Naive B cell (primary cell): ENCODE data around the gene CIRBP. TPM values are rescaled to one million over a fixed set of nuclear protein-coding genes. Genes with fewer than 3 reads are reported as not detected.

ENCODE experiments used
- ATAC-seq, 2 donors: fragments of 150-1000 bp; cut with Tn5 transposase; 2 replicates each; pipeline ENCODE4 v1.10.0; 2021; ENCODE audit warnings: low read depth in 2 of 2, mild to moderate bottlenecking in 2 of 2, moderate library complexity in 2 of 2
- DNase-seq: peaks from one replicate; pipeline ENCODE4 v3.0.0; 2022
- H3K27ac Mint-ChIP-seq, 6 donors: one replicate each; pipeline ENCODE4 v1.8.0; 2020 to 2022; ENCODE audit warnings: mild to moderate bottlenecking in 6 of 6, mixed read lengths in 6 of 6, moderate library complexity in 5 of 6, inconsistent platforms in 2 of 6
- H3K27me3 Mint-ChIP-seq, 3 donors: one replicate each; pipeline ENCODE4 v1.8.0; 2021 to 2022; ENCODE audit warnings: mixed read lengths in 3 of 3, mild to moderate bottlenecking in 1 of 3
- H3K36me3 Mint-ChIP-seq, 2 donors: one replicate each; pipeline ENCODE4 v1.8.0; 2020 to 2022; ENCODE audit warnings: mixed read lengths in 2 of 2, inconsistent platforms in 1 of 2, mild to moderate bottlenecking in 1 of 2
- H3K4me1 Mint-ChIP-seq, 3 donors: one replicate each; pipeline ENCODE4 v1.8.0; 2020 to 2022; ENCODE audit warnings: mixed read lengths in 3 of 3, inconsistent platforms in 1 of 3, mild to moderate bottlenecking in 1 of 3, moderate library complexity in 1 of 3
- H3K4me3 Mint-ChIP-seq, 8 donors: one replicate each; pipeline ENCODE4 v1.8.0; 2020 to 2022; ENCODE audit warnings: mild to moderate bottlenecking in 8 of 8, mixed read lengths in 8 of 8, moderate library complexity in 8 of 8, inconsistent platforms in 2 of 8
- H3K9me3 Mint-ChIP-seq, 7 donors: one replicate each; pipeline ENCODE4 v1.8.0; 2020 to 2022; ENCODE audit warnings: mixed read lengths in 7 of 7, mild to moderate bottlenecking in 5 of 7, inconsistent platforms in 2 of 7, moderate library complexity in 1 of 7
- polyA plus RNA-seq, 6 donors: library from polyadenylated mRNA; unstranded; fragments of 300-500 nt; fragmentation: Illumina TruSeq; gene quantifications; one replicate each; pipeline ENCODE4 v1.2.3, GENCODE V29; 2021; ENCODE audit warnings: low read depth in 6 of 6

CIRBP gene
- polyA plus RNA-seq, 6 donors from 2014 or later = 253 to 449 (median 334) TPM

DNA sequence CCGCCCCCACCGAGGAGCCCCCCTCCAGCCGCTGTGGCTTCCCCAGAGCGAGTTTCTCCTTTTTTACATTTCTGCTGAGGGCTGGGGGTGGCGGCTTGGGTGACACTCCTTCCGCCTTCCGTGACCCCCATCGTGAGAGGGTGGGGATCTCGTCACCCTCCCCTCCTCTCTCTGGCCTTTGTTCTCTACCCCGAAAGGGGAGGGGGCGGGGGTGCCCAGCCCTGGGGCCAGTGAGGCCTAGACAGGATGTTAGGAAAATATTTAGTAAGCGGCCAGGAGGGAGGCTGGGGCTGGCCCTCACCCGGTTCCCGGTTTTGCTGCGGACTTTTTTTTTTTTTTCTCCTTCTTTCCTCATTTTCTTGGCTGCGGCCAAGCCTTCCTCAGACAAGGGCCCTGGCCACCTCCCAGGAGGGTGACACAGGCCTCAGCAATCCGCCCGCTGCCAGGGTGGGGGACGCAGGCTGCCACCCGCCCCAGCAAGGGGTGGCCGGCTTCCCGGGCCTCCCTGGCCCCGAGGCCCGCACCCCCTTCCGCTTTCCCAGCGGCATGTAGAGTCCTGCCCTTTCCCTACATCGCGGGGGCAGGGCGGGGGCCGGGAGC is 16.8 kb upstream of the CIRBP start:
- Mint-ChIP-seq H3K36me3 (peaks cover 0 to under 1% of the 10 kb centered on the region in 2 donors), H3K4me3 (peak overlapping the region; percentile 85 to 95 (median 90)), H3K27ac (peak overlapping the region; percentile 53 to 97 (median 86)), H3K4me1 (peaks cover 18 to 30% (median 18%) of the 10 kb centered on the region in 3 donors), H3K9me3 (no peaks in the 10 kb centered on the region), H3K27me3 (no peaks in the 10 kb centered on the region)
- DNase-seq (peak; percentile 76), ATAC-seq (peak; percentile 12 to 18)

DNA sequence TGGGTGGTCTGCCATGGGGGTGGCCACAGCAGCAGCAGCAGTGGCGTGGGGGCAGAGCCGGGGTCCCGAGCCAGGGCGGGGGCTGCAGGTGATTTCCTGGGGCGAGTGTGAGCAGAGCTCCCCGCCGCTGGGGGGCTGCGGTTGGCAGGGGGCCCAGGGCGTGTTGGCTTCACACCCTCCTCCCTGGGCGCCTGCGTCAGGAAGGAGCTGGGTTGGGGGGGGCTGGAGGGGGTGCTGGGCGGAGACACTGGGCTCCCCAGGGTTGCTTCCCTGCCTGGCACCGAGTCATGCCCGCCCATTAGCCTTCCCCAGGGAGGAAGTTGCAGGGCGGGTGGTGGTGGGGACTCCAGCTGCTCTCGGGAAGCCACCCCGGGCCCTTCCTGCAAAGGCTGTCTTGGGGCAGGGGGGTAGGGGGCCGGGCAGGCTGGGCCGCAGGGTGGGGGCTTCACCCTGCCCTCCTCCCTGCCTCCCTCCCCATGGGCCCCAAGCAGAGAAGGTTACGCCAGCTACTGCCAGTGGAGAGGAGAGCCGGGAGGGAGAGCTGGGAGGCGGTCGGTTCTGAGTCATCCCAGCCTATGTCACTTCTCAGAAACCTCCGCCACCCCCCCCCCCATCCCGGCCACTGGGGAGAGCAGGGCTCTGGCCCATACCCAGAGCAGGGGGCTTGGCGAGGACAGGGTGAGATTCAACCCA is 16.2 kb upstream of the CIRBP start:
- DNase-seq (peak; percentile 81), ATAC-seq (peak; percentile 16 to 26)
- no peaks in the 10 kb centered on the region for H3K9me3 Mint-ChIP-seq
- H3K27me3 Mint-ChIP-seq = no peaks in the 10 kb centered on the region
- H3K27ac Mint-ChIP-seq = peak overlapping the region in 5 of 6 donors; percentile 27 to 95 (median 85)
- peak overlapping the region; percentile 63 to 95 (median 81) for H3K4me3 Mint-ChIP-seq
- peaks cover 0 to 5% of the 10 kb centered on the region in 2 donors for H3K36me3 Mint-ChIP-seq
- H3K4me1 Mint-ChIP-seq = peaks cover 22 to 37% (median 24%) of the 10 kb centered on the region in 3 donors

DNA sequence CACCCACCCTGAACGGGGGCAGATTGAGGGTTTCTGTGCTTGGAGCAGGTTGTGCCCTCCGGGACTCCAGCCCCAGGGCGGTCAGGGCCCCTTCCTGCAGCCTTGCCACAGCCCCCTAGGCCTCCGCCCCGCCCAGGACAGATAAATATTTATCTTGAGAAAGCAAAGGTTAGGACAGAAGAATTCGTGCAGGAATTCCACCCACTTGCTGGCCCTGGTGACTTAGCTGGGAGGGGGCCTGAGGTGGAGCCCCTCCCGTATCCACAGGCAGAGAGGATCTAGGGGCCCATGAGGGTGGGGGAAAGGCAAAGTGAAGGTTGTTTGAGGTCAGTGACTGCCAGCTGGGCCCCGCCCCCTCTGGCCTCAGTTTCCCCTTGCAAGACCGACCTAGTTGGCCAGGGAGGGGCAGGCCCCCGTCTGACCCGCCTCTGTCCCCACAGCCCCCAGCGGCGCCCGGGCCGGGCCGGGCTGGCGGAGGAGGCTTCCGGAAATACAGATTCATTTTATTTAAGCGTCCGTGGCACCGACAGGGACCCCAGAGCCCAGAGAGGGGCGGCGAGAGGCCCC is 15.5 kb upstream of the CIRBP start:
- DNase-seq = peak; percentile 11
- peaks cover 26 to 42% (median 27%) of the 10 kb centered on the region in 3 donors for H3K4me1 Mint-ChIP-seq
- H3K4me3 Mint-ChIP-seq = peak overlapping the region; percentile 32 to 90 (median 77)
- H3K36me3 Mint-ChIP-seq = peaks cover 0 to 5% of the 10 kb centered on the region in 2 donors
- ATAC-seq = no peak
- H3K27me3 Mint-ChIP-seq = no peaks in the 10 kb centered on the region
- H3K27ac Mint-ChIP-seq = peak overlapping the region in 4 of 6 donors; percentile 27 to 95 (median 78)
- no peaks in the 10 kb centered on the region for H3K9me3 Mint-ChIP-seq

DNA sequence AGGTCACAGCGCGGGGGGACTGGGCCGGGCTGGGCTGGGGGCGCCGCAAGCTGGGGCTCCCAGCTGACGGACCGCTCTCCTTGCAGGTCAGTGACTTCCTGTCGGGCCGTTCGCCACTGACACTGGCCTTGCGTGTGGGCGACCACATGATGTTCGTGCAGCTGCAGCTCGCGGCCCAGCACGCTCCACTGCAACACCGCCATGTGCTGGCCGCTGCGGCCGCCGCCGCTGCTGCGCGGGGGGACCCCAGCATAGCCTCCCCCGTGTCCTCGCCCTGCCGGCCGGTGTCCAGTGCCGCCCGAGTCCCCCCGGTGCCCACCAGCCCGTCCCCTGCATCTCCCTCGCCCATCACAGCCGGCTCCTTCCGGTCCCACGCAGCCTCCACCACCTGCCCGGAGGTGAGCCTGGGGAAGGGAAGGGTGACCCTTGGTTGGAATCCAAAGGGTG is 15.0 kb upstream of the CIRBP start:
- H3K9me3 Mint-ChIP-seq = no peaks in the 10 kb centered on the region

DNA sequence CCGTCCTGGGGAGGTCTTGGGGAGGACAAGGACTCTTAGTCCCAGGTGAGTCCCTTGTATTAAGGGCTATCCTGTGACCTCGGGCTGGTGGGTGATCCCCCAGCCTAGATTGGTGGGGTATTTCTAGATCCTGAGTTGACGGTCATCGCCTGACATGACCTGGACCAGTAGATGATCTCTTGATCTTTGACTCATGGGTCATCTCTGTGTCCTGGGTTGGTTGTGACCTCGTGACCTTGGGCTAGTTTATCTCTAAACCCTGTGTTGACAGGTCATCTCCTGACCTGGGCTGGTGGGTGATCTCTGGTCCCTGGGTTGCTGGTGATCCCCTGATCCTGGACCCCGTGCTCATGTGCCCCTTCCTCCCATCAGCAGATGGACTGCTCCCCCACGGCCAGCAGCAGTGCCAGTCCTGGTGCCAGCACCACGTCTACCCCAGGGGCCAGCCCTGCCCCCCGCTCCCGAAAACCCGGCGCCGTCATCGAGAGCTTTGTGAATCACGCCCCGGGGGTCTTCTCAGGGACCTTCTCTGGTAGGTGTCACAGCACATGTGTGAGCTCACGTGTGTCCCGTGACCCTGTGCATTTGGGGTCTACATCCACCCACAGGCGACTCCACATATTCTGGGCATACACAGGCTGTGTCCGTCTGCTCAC is 14.5 kb upstream of the CIRBP start:
- H3K27ac Mint-ChIP-seq = peak overlapping the region in 4 of 6 donors; percentile 52 to 82 (median 77)
- H3K4me3 Mint-ChIP-seq = peak overlapping the region; percentile 2 to 76 (median 44)
- H3K36me3 Mint-ChIP-seq = peaks cover 0 to 5% of the 10 kb centered on the region in 2 donors
- no peaks in the 10 kb centered on the region for H3K9me3 Mint-ChIP-seq
- H3K27me3 Mint-ChIP-seq = no peaks in the 10 kb centered on the region
- ATAC-seq = no peak
- no peak for DNase-seq
- H3K4me1 Mint-ChIP-seq = peaks cover 34 to 53% (median 37%) of the 10 kb centered on the region in 3 donors

More for the DNA sequence above, 15.0 kb upstream of the CIRBP start:
- Mint-ChIP-seq H3K27ac (peak overlapping the region in 2 of 6 donors; percentile 75), H3K27me3 (no peaks in the 10 kb centered on the region), H3K36me3 (peaks cover 0 to 5% of the 10 kb centered on the region in 2 donors), H3K4me1 (peaks cover 28 to 47% (median 32%) of the 10 kb centered on the region in 3 donors), H3K4me3 (peak overlapping the region in 5 of 8 donors; percentile 12 to 54 (median 40))
- ATAC-seq (no peak), DNase-seq (no peak)

DNA sequence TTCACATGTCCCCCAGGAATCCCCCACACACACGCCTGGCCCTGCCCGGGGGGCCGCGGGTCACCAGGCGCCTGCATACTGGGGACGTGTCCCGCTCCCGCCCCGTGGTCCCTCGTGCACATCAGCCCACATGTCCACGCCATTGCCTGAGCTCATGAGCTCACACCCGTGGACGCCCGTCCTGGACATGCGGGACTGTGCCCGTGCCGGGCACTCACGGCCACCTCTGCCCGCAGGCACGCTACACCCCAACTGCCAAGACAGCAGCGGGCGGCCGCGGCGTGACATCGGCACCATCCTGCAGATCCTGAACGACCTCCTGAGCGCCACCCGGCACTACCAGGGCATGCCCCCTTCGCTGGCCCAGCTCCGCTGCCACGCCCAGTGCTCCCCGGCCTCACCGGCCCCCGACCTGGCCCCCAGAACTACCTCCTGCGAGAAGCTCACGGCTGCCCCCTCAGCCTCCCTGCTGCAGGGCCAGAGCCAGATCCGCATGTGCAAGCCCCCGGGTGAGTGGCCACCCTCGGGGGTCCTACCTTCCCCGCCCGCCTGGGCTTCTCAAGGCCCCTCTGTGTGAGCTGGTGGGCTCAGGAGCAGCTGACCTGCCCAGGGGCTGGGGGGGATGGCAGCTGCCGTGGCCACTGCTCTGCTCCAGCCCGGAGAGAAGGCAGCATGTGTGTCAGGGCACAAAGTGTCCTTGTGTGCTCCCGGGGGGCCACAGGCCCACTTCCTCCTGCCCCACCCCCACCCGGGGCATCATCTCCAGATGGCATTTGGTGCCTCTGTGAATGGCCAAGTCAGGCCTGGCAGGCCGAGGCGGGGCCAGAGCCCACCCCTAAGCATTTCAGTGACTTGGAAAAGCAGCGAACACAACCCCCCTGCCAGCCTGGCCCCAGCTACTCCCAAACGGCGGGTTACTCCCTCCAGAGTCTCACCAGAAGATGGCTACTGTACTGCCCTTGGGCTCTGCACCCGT is 13.7 kb upstream of the CIRBP start:
- peaks cover 37 to 58% (median 42%) of the 10 kb centered on the region in 3 donors for H3K4me1 Mint-ChIP-seq
- H3K4me3 Mint-ChIP-seq = peak overlapping the region in 6 of 8 donors; percentile 2 to 76 (median 44)
- DNase-seq = no peak
- H3K9me3 Mint-ChIP-seq = no peaks in the 10 kb centered on the region
- peaks cover 0 to 5% of the 10 kb centered on the region in 2 donors for H3K36me3 Mint-ChIP-seq
- H3K27ac Mint-ChIP-seq = peak overlapping the region in 4 of 6 donors; percentile 52 to 82 (median 67)
- H3K27me3 Mint-ChIP-seq = no peaks in the 10 kb centered on the region
- no peak for ATAC-seq

DNA sequence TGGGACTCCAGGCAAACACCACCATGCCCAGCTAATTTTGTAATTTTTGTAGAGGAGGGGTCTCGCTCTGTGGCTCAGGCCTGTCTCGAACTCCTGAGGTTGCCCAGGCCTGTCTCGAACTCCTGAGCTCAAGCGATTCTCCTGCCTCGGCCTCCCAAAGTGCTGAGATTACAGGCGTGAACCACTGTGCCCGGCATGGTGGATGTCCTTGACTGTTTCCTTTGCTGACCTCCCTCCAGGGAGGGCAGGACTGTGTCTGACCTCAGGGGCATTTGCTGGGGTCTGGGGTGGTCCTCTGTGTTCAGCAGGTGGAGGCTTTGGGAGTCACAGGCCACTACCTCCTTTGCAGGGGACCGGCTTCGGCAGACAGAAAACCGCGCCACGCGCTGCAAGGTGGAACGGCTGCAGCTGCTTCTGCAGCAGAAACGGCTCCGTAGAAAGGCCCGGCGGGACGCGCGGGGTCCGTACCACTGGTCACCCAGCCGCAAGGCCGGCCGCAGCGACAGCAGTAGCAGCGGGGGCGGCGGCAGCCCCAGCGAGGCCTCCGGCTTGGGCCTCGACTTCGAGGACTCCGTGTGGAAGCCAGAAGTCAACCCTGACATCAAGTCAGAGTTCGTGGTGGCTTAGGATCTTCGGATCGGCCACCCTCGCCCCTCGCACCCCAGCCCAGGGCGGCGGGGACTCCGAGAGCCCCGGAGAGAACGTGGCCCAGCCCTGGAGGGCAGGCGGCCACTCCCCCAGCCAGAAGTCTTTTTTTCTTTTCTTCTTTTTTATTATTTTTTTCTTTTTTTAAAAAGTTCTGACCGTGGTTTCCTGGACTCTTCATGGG is 12.3 kb upstream of the CIRBP start:
- Mint-ChIP-seq H3K27ac (peak overlapping the region in 4 of 6 donors; percentile 28 to 100 (median 94)), H3K9me3 (no peaks in the 10 kb centered on the region), H3K27me3 (no peaks in the 10 kb centered on the region), H3K4me1 (peaks cover 37 to 67% (median 47%) of the 10 kb centered on the region in 3 donors), H3K4me3 (peak overlapping the region in 7 of 8 donors; percentile 9 to 98 (median 70)), H3K36me3 (peaks cover 0 to 5% of the 10 kb centered on the region in 2 donors)
- ATAC-seq (no peak), DNase-seq (no peak)

DNA sequence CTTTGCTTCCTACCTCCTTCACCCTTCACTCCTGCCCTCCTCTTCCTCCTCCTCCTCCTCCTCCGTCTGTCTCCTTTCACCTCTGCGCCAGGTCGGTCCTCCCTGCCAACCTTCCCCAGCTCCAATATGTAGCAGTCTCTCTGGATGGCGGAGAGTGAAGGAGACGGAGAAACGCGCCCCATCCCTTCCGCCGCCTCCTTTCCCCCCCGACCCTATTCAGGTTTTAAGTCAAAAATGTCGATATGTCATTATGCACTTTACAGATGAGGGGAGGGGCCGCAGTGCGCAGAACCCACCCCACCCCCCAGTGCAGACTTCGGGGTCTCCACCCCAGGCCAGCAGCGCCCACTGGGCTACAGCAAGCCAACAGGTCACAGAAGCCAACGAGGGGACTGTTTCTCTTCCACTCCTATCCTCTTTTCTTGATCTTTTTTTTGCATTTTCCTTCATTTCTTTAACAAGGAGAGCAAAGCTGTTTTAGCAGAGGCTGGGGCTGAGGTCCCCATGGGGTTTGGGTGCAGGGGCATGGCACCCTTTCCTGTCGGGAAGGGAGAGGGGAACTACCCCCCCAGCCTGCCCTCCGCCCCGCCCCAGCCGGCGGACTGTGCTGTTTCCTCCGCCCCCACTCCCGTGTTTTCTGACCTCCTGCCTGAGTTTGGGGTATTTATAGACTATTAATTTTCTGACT is 11.5 kb upstream of the CIRBP start:
- no peak for ATAC-seq
- H3K4me1 Mint-ChIP-seq = peaks cover 38 to 67% (median 52%) of the 10 kb centered on the region in 3 donors
- peak overlapping the region; percentile 39 to 100 (median 90) for H3K27ac Mint-ChIP-seq
- DNase-seq = no peak
- H3K9me3 Mint-ChIP-seq = no peaks in the 10 kb centered on the region
- H3K36me3 Mint-ChIP-seq = peaks cover 0 to 5% of the 10 kb centered on the region in 2 donors
- no peaks in the 10 kb centered on the region for H3K27me3 Mint-ChIP-seq
- H3K4me3 Mint-ChIP-seq = peak overlapping the region; percentile 9 to 98 (median 86)

DNA sequence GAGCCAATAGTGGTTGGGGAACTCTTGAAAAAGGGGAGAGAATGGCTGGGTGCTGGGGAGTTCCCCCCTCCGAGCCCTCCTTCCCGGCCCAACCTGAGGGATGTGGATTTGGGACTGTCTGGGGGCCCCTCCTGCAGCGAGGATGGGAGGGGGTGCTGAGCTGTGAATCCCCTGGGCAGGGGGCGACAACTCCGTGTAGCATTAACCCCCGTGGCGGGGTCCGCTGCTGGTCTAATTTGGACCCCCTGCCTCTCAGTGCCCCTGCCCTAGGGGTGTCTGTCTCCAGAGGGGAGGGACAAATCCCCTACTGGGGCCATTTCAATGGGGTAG is 11.0 kb upstream of the CIRBP start:
- peaks cover 0 to 5% of the 10 kb centered on the region in 2 donors for H3K36me3 Mint-ChIP-seq
- no peaks in the 10 kb centered on the region for H3K27me3 Mint-ChIP-seq
- DNase-seq (no peak), ATAC-seq (no peak)
- H3K4me1 Mint-ChIP-seq = peaks cover 43 to 71% (median 57%) of the 10 kb centered on the region in 3 donors
- H3K9me3 Mint-ChIP-seq = no peaks in the 10 kb centered on the region
- H3K27ac Mint-ChIP-seq = peak overlapping the region; percentile 49 to 100 (median 89)
- H3K4me3 Mint-ChIP-seq = peak overlapping the region; percentile 67 to 98 (median 93)

DNA sequence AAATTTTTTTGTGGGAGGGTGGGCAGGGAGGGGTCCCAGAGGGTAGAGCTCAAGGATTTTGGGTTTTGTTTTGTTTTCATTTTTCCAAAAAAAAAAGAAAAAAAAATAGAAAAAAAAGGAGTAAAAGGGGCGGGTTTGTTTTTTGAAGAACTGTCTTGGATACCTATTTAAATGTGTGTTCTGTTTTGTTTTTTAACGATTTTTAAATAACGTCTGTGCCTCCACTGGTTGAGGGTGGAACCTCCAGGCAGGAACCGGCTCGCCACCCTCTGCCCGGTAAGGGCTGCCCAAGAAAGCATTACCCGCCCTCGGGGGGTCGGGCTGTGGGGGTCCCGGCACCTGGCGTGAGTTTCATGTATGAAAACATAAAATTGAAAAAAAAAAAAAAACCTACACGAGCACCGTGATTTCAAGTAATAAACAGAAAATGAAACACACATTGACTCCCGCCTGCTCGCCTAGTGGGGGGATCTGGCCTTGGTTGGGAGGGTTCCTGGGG is 10.4 kb upstream of the CIRBP start:
- H3K4me1 Mint-ChIP-seq = peaks cover 43 to 72% (median 59%) of the 10 kb centered on the region in 3 donors
- H3K27me3 Mint-ChIP-seq = no peaks in the 10 kb centered on the region
- DNase-seq = no peak
- peaks cover 0 to 5% of the 10 kb centered on the region in 2 donors for H3K36me3 Mint-ChIP-seq
- H3K9me3 Mint-ChIP-seq = no peaks in the 10 kb centered on the region
- peak overlapping the region; percentile 89 to 98 (median 93) for H3K4me3 Mint-ChIP-seq
- H3K27ac Mint-ChIP-seq = peak overlapping the region; percentile 99 to 100 (median 99)
- peak in 1 of 2 donors; percentile 0 for ATAC-seq
